GM12878 (cell line): Measurements from ENCODE around the gene CAPNS1. TPM values are rescaled to one million over a fixed set of nuclear protein-coding genes. Genes with fewer than 3 reads are reported as not detected.

Experiments used
- ATF7 ChIP-seq: fragments of 450-650 bp; IDR thresholded peaks from 2 replicates; pipeline ENCODE4 v1.6.1; 2016; ENCODE audit warnings: low read depth, mild to moderate bottlenecking
- BACH1 ChIP-seq: fragments of 450-650 bp; IDR thresholded peaks from 2 replicates; pipeline ENCODE4 v1.6.1; 2017; ENCODE audit warnings: mild to moderate bottlenecking, borderline replicate concordance
- CEBPB ChIP-seq, 2 experiments: fragments of 150-350 bp in 1 of 2; IDR thresholded peaks; 2 replicates each; pipeline ENCODE4 v1.6.1; 2012 to 2014; ENCODE audit warnings: low read depth in 2 of 2, low read length in 2 of 2, borderline replicate concordance in 1 of 2, inconsistent platforms in 1 of 2
- CHD1 ChIP-seq: IDR thresholded peaks from 2 replicates; pipeline ENCODE4 v1.6.1; 2012; ENCODE audit warnings: low read depth, low read length, improper control_type of control experiment
- EED ChIP-seq: sonication (generic); IDR thresholded peaks from 2 replicates; pipeline ENCODE4 v1.6.1; 2016; ENCODE audit warnings: antibody characterized with exemption, low read depth
- HDAC2 ChIP-seq: fragments of 200-600 bp; sonication (generic); IDR thresholded peaks from 2 replicates; pipeline ENCODE4 v1.6.1; 2017
- IRF4 ChIP-seq: IDR thresholded peaks from 2 replicates; pipeline ENCODE4 v1.6.1; 2011; ENCODE audit warnings: low read depth, low read length
- MYB ChIP-seq: fragments of 150-350 bp; IDR thresholded peaks from 2 replicates; pipeline ENCODE4 v1.6.1; 2014; ENCODE audit warnings: mild to moderate bottlenecking, low read depth, low read length, borderline replicate concordance
- NFIC ChIP-seq: IDR thresholded peaks from 2 replicates; pipeline ENCODE4 v1.6.1; 2012; ENCODE audit warnings: low read depth, mild to moderate bottlenecking, inconsistent platforms, low read length, moderate library complexity
- NFYB ChIP-seq: IDR thresholded peaks from 2 replicates; pipeline ENCODE4 v1.6.1; 2011; ENCODE audit warnings: low read depth, mild to moderate bottlenecking, low read length, improper control_type of control experiment, moderate library complexity; ENCODE audit not compliant: insufficient read depth
- NR2F1 ChIP-seq: fragments of 450-650 bp; conservative IDR thresholded peaks from 2 replicates; pipeline ENCODE4 v1.6.1; 2017; ENCODE audit warnings: mild to moderate bottlenecking
- NRF1 ChIP-seq: conservative IDR thresholded peaks from 2 replicates; pipeline ENCODE4 v1.6.1; 2011; ENCODE audit warnings: mild to moderate bottlenecking, low read depth, low read length, improper control_type of control experiment
- SIN3A ChIP-seq: IDR thresholded peaks from 2 replicates; pipeline ENCODE4 v1.6.1; 2012; ENCODE audit warnings: low read depth, low read length, improper control_type of control experiment
- SMAD1 ChIP-seq: fragments of 450-650 bp; IDR thresholded peaks from 2 replicates; pipeline ENCODE4 v1.6.1; 2018; ENCODE audit warnings: mild to moderate bottlenecking, low read depth; ENCODE audit not compliant: partially characterized antibody
- SMARCA5 ChIP-seq: fragments of 450-650 bp; IDR thresholded peaks from 2 replicates; pipeline ENCODE4 v1.6.1; 2017; ENCODE audit warnings: mild to moderate bottlenecking
- SREBF2 ChIP-seq: IDR thresholded peaks from 2 replicates; pipeline ENCODE4 v1.6.1; 2012; ENCODE audit warnings: mild to moderate bottlenecking, low read length
- TBL1XR1 ChIP-seq: IDR thresholded peaks from 2 replicates; pipeline ENCODE4 v1.6.1; 2012; ENCODE audit warnings: low read depth, low read length, improper control_type of control experiment
- polyA plus RNA-seq, 11 experiments: library from polyadenylated mRNA; depleted of rRNA in 4 of 11; unstranded in 6 of 11; stranded (reverse) in 5 of 11; fragments of >200 nt; fragmentation: Nextera tagmentation in 4 of 11; fragmentation: Illumina TruSeq in 1 of 11; extraction: Ambion mirVana in 4 of 11; extraction: Trizol in 1 of 11; gene quantifications; 1 replicate in 1 of 11; 2 replicates in 10 of 11; pipeline versions ENCODE4 v1.2.1 to v1.2.3, GENCODE V29; 2011 to 2016; ENCODE audit warnings: inconsistent platforms in 2 of 11, missing spikeins in 2 of 11, low read depth in 1 of 11
- total RNA-seq, 4 experiments: library from RNA; depleted of rRNA in 3 of 4; stranded (reverse); fragments of >200 nt in 3 of 4; fragmentation: Illumina TruSeq in 1 of 4; extraction: Trizol in 1 of 4; gene quantifications; 2 replicates each; pipeline versions ENCODE4 v1.2.1 to v1.2.3, GENCODE V29; 2013 to 2021
- TF ChIP-seq, protein P1 (sequence below): fragments of 450-650 bp; IDR thresholded peaks from 2 replicates; pipeline ENCODE4 v1.6.1; 2017; ENCODE audit warnings: low read depth, mild to moderate bottlenecking, moderate library complexity
- TF ChIP-seq, protein P2 (sequence below): IDR thresholded peaks from 2 replicates; pipeline ENCODE4 v1.6.1; 2012; ENCODE audit warnings: low read depth, low read length, improper control_type of control experiment
- TF ChIP-seq, protein P3 (sequence below): fragments of 450-650 bp; IDR thresholded peaks from 2 replicates; pipeline ENCODE4 v1.6.1; 2016; ENCODE audit warnings: mild to moderate bottlenecking, moderate library complexity, borderline replicate concordance
- TF ChIP-seq, protein P4 (sequence below): fragments of 450-650 bp; IDR thresholded peaks from 2 replicates; pipeline ENCODE4 v1.6.1; 2014; ENCODE audit warnings: mild to moderate bottlenecking
- TF ChIP-seq, protein P5 (sequence below): IDR thresholded peaks from 2 replicates; pipeline ENCODE4 v1.6.1; 2012; ENCODE audit warnings: low read depth, low read length, improper control_type of control experiment

The CAPNS1 gene
- total and polyA plus RNA-seq, 10 of the 15 experiments (the other 5 are each of a cell fraction or from before 2014, with no cell fraction given): 96.9 to 562 (median 245) TPM

DNA sequence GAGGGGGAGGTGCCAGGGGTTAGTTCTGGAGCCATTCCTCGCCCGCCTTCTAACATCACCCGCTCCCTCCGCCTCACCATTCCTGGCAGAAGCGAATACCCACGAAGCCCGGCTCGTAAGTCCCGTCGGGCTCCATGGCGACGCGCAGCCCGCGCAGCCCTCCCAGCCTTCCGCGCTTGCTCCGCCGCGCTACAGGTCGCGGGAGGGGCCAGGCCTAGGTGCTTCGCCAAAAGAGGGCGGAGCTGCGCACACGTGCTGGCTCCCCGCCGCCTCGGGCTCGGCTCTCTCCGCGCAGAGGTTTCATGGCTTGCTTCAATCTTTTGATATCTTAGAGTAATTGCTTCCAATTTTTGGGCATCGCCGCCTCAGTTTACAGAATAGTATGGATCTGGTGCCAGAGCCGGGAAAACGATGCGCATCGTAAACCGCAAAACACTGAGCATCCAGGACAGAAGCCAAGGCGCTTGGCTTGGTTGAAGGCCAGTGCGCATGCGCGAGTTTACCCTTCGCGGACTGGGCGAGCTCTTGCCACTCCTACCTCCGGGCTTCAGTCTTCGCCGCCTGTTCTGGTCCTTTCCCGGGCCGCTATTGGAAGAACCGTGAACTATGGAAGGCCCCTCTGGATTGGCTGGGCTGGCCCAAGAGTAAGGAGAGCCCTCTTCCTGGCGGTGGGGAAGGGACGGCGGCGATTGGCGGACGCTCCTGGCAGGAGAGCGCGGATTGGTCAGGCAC, 25.0 kb upstream of the CAPNS1 start, which contains the start of gene POLR2I (continued):
- TF ChIP-seq, protein P1, sequence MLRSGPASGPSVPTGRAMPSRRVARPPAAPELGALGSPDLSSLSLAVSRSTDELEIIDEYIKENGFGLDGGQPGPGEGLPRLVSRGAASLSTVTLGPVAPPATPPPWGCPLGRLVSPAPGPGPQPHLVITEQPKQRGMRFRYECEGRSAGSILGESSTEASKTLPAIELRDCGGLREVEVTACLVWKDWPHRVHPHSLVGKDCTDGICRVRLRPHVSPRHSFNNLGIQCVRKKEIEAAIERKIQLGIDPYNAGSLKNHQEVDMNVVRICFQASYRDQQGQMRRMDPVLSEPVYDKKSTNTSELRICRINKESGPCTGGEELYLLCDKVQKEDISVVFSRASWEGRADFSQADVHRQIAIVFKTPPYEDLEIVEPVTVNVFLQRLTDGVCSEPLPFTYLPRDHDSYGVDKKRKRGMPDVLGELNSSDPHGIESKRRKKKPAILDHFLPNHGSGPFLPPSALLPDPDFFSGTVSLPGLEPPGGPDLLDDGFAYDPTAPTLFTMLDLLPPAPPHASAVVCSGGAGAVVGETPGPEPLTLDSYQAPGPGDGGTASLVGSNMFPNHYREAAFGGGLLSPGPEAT: peak; percentile 65; the same call in 1 of the 2 replicates
- no peak for TF ChIP-seq MYB
- peak; percentile 14; the same call in 1 of the 2 replicates for TF ChIP-seq ATF7
- TF ChIP-seq NRF1: peak; percentile 91
- TF ChIP-seq, protein P2, sequence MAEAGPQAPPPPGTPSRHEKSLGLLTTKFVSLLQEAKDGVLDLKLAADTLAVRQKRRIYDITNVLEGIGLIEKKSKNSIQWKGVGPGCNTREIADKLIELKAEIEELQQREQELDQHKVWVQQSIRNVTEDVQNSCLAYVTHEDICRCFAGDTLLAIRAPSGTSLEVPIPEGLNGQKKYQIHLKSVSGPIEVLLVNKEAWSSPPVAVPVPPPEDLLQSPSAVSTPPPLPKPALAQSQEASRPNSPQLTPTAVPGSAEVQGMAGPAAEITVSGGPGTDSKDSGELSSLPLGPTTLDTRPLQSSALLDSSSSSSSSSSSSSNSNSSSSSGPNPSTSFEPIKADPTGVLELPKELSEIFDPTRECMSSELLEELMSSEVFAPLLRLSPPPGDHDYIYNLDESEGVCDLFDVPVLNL: peak; percentile 61
- TF ChIP-seq, protein P3, sequence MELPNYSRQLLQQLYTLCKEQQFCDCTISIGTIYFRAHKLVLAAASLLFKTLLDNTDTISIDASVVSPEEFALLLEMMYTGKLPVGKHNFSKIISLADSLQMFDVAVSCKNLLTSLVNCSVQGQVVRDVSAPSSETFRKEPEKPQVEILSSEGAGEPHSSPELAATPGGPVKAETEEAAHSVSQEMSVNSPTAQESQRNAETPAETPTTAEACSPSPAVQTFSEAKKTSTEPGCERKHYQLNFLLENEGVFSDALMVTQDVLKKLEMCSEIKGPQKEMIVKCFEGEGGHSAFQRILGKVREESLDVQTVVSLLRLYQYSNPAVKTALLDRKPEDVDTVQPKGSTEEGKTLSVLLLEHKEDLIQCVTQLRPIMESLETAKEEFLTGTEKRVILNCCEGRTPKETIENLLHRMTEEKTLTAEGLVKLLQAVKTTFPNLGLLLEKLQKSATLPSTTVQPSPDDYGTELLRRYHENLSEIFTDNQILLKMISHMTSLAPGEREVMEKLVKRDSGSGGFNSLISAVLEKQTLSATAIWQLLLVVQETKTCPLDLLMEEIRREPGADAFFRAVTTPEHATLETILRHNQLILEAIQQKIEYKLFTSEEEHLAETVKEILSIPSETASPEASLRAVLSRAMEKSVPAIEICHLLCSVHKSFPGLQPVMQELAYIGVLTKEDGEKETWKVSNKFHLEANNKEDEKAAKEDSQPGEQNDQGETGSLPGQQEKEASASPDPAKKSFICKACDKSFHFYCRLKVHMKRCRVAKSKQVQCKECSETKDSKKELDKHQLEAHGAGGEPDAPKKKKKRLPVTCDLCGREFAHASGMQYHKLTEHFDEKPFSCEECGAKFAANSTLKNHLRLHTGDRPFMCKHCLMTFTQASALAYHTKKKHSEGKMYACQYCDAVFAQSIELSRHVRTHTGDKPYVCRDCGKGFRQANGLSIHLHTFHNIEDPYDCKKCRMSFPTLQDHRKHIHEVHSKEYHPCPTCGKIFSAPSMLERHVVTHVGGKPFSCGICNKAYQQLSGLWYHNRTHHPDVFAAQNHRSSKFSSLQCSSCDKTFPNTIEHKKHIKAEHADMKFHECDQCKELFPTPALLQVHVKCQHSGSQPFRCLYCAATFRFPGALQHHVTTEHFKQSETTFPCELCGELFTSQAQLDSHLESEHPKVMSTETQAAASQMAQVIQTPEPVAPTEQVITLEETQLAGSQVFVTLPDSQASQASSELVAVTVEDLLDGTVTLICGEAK: peak; percentile 35; the same call in 1 of the 2 replicates
- TF ChIP-seq NFYB: peak; percentile 86
- TF ChIP-seq, protein P4, sequence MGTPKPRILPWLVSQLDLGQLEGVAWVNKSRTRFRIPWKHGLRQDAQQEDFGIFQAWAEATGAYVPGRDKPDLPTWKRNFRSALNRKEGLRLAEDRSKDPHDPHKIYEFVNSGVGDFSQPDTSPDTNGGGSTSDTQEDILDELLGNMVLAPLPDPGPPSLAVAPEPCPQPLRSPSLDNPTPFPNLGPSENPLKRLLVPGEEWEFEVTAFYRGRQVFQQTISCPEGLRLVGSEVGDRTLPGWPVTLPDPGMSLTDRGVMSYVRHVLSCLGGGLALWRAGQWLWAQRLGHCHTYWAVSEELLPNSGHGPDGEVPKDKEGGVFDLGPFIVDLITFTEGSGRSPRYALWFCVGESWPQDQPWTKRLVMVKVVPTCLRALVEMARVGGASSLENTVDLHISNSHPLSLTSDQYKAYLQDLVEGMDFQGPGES: peak; percentile 81
- TF ChIP-seq TBL1XR1: no peak
- peak; percentile 75 for TF ChIP-seq SMARCA5
- TF ChIP-seq CHD1: no peak
- no peak for TF ChIP-seq CEBPB (IDR thresholded peaks at IDR 0.05; ENCODE audit: borderline replicate concordance in 1 of 2, low read depth in 2 of 2, low read length in 2 of 2)
- no peak for TF ChIP-seq IRF4
- TF ChIP-seq BACH1: no peak
- TF ChIP-seq HDAC2: no peak
- TF ChIP-seq SREBF2: peak; percentile 74; the same call in 1 of the 2 replicates
- peak; percentile 95 for TF ChIP-seq SIN3A
- TF ChIP-seq NR2F1: 0 out of 2 replicates have a peak, but pooled peaks have one; percentile 9
- TF ChIP-seq SMAD1: no peak
- TF ChIP-seq NFIC: no peak
- TF ChIP-seq EED: 0 out of 2 replicates have a peak, but pooled peaks have one; percentile 42
- TF ChIP-seq, protein P5, sequence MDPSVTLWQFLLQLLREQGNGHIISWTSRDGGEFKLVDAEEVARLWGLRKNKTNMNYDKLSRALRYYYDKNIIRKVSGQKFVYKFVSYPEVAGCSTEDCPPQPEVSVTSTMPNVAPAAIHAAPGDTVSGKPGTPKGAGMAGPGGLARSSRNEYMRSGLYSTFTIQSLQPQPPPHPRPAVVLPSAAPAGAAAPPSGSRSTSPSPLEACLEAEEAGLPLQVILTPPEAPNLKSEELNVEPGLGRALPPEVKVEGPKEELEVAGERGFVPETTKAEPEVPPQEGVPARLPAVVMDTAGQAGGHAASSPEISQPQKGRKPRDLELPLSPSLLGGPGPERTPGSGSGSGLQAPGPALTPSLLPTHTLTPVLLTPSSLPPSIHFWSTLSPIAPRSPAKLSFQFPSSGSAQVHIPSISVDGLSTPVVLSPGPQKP: no peak
